ENCODE data around the gene C14orf132. TPM values are rescaled to one million over a fixed set of nuclear protein-coding genes. Genes with fewer than 3 reads are reported as not detected.

The C14orf132 gene
- total RNA-seq, 2 experiments from 2014 or later: 2.0 to 2.4 TPM

GRCh38 chr14:96029089-96029645, 10.0 kb upstream of the C14orf132 start:
- H3K9me3 Mint-ChIP-seq: no peaks in the 10 kb centered on the region
- no peaks in the 10 kb centered on the region for H3K27me3 Mint-ChIP-seq
- DNase-seq: no peak
- ATAC-seq (ENCODE audit: poor library complexity): no peak
- H3K4me1 ChIP-seq (ENCODE audit: insufficient read depth, low read length): peaks cover 16% of the 10 kb centered on the region
- CTCF ChIA-PET: no interaction called here
- intact Hi-C loops (cut with DNase I, micrococcal nuclease): no loop called here
- H3K27ac Mint-ChIP-seq: peak overlapping the region; percentile 94
- H3K27me3 ChIP-seq (ENCODE audit: control insufficient read depth in 1 of 2, insufficient read depth in 2 of 2, low read length in 2 of 2): peaks cover 0 to 9% of the 10 kb centered on the region in 2 experiments
- no peak for TF ChIP-seq CTCF (IDR thresholded peaks at IDR 0.05)
- no peak overlapping the region for H3K4me3 ChIP-seq (ENCODE audit: low read length)
- POLR2A ChIA-PET: interaction anchor here (2.1 kb wide), 1 partner anchor 9 kb away, joined by 6 read pairs; no protein-coding TSS in a partner anchor
- no peaks in the 10 kb centered on the region for H3K36me3 ChIP-seq (ENCODE audit: insufficient read depth, low read length)
- no peaks in the 10 kb centered on the region for H3K36me3 Mint-ChIP-seq (ENCODE audit: low read depth)
- no peaks in the 10 kb centered on the region for H3K9me3 ChIP-seq (ENCODE audit: control insufficient read depth in 1 of 2, insufficient read depth in 1 of 2, low read length in 2 of 2)
- H3K4me3 Mint-ChIP-seq: no peak overlapping the region
- no peak overlapping the region for H3K27ac ChIP-seq (ENCODE audit: low read depth in 1 of 2, low read length in 2 of 2)
- H3K4me1 Mint-ChIP-seq (ENCODE audit: low read depth): peaks cover 29% of the 10 kb centered on the region

GRCh38 chr14:96030108-96030760, 8.9 kb upstream of the C14orf132 start:
- Histone ChIP-seq H3K4me3 (ENCODE audit: low read length) (no peak overlapping the region), H3K27me3 (ENCODE audit: control insufficient read depth in 1 of 2, insufficient read depth in 2 of 2, low read length in 2 of 2) (peaks cover 0 to 9% of the 10 kb centered on the region in 2 experiments), H3K9me3 (ENCODE audit: control insufficient read depth in 1 of 2, insufficient read depth in 1 of 2, low read length in 2 of 2) (no peaks in the 10 kb centered on the region), H3K36me3 (ENCODE audit: insufficient read depth, low read length) (no peaks in the 10 kb centered on the region), H3K27ac (ENCODE audit: low read depth in 1 of 2, low read length in 2 of 2) (no peak overlapping the region), H3K4me1 (ENCODE audit: insufficient read depth, low read length) (peaks cover 16% of the 10 kb centered on the region)
- H3K36me3 Mint-ChIP-seq (ENCODE audit: low read depth): no peaks in the 10 kb centered on the region
- H3K4me3 Mint-ChIP-seq: no peak overlapping the region
- no peaks in the 10 kb centered on the region for H3K9me3 Mint-ChIP-seq
- ATAC-seq (ENCODE audit: poor library complexity) (no peak), DNase-seq (no peak)
- ChIA-PET POLR2A (no interaction called here), CTCF (no interaction called here)
- H3K27me3 Mint-ChIP-seq: no peaks in the 10 kb centered on the region
- intact Hi-C loops (cut with DNase I, micrococcal nuclease): no loop called here
- H3K27ac Mint-ChIP-seq: no peak overlapping the region
- H3K4me1 Mint-ChIP-seq (ENCODE audit: low read depth): peaks cover 29% of the 10 kb centered on the region
- TF ChIP-seq CTCF (IDR thresholded peaks at IDR 0.05): no peak

- intact Hi-C loops (cut with DNase I, micrococcal nuclease): no loop called here
- Mint-ChIP-seq H3K27me3 (no peaks in the 10 kb centered on the region), H3K27ac (no peak overlapping the region), H3K4me1 (ENCODE audit: low read depth) (peaks cover 29% of the 10 kb centered on the region), H3K36me3 (ENCODE audit: low read depth) (no peaks in the 10 kb centered on the region), H3K9me3 (no peaks in the 10 kb centered on the region), H3K4me3 (no peak overlapping the region)
- POLR2A ChIA-PET: no interaction called here
- H3K36me3 ChIP-seq (ENCODE audit: insufficient read depth, low read length): no peaks in the 10 kb centered on the region
- ATAC-seq (ENCODE audit: poor library complexity) (no peak), DNase-seq (no peak)
- peaks cover 0 to 9% of the 10 kb centered on the region in 2 experiments for H3K27me3 ChIP-seq (ENCODE audit: control insufficient read depth in 1 of 2, insufficient read depth in 2 of 2, low read length in 2 of 2)
- TF ChIP-seq CTCF (IDR thresholded peaks at IDR 0.05): no peak
- no peak overlapping the region for H3K4me3 ChIP-seq (ENCODE audit: low read length)
- H3K27ac ChIP-seq (ENCODE audit: low read depth in 1 of 2, low read length in 2 of 2): no peak overlapping the region
- no peaks in the 10 kb centered on the region for H3K9me3 ChIP-seq (ENCODE audit: control insufficient read depth in 1 of 2, insufficient read depth in 1 of 2, low read length in 2 of 2)
- peaks cover 13% of the 10 kb centered on the region for H3K4me1 ChIP-seq (ENCODE audit: insufficient read depth, low read length)
- CTCF ChIA-PET: no interaction called here
Observed at GRCh38 chr14:96031691-96032090, 7.5 kb upstream of the C14orf132 start.

All from CD4-positive, alpha-beta T cell (primary cell).